GM18519 (cell line): ENCODE measurements around the gene IGSF3.

ENCODE experiments used
- ATAC-seq: cut with Tn5 transposase; IDR thresholded peaks from one replicate; pipeline ENCODE4 v1.9.1; 2021; ENCODE audit warnings: mild to moderate bottlenecking, moderate library complexity; ENCODE audit not compliant: unreplicated experiment, low FRiP score

The IGSF3 gene

DNA sequence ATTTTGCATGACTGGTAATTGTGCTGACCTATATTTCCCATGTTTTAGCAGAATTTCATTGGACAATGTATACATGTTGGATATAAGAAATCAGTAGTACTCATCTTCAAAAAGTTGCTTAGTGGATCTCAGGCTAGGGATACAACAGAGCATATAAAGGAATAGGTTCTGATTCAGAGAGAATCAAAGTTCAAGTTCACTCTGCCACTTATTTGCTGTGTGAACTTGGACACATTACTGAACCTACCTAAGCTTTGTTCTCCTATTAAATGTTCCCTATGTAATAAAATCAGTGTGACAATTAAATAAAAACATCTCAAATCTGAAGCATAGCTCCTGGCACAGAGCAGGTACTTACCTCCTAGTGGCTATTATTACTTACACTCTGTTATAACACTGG lies 106.0 kb downstream of the IGSF3 start:
- no peak for ATAC-seq

DNA sequence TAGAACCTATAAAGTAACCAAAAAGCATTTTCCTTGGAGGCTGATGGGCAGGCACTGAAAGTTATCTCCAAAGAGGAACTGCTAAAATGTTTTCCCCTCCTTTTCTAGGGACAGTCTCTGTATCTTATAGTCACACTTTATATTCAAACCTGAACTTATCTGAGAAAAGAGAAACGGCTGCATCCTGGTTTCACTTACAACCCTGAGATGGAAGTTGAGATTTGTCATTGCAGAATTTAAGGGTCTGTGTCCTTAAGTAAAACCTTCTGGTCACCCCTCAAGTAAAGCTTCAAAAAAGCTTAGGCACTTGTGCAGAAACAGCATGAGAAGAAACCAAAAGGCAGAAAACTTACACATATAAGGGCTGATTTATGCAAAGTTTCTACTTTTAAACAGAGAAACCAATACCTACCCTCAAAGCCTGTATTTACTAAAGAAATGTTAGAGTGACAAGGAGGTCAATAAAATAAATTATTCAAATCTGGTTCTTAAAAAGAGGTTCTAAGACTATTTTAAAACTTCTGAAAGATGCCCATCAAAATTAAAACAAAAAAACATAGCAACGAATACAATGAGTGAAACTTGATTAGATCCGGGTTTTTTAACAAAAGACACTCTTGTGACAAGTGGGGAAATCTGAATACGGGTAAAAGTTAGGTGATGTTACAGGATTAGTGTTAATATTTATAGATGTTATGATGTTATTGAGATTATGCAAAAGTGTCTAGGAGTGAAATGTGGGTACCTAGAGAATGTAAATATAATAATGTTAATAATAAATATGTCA lies 106.6 kb downstream of the IGSF3 start:
- ATAC-seq: peak; percentile 28

- ATAC-seq: peak; percentile 28
These were observed 108.2 kb downstream of the IGSF3 start for GRCh38 chr1:116559304-116559761.

GRCh38 chr1:116558571-116558970 lies 109.0 kb downstream of the IGSF3 start:
- ATAC-seq: no peak

DNA sequence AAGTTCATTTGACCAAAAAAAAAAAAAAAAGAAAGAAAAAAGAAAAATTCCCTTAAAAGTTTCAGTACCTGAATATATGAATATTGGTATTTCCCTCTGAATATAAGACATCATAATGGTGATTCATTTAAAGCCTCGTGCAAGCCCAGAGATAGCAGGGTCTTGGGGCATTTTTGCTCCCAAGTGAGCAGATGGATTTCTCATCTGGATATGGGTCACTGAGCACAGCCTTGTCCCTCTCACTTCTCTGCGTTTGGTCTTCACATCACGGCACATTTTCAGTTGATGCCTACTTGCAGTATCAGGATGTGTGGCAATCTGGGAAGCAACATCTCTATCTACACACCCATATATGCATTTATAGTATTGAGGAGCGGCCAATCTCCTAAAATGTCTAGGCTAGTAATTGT lies 109.4 kb downstream of the IGSF3 start:
- no peak for ATAC-seq

GRCh38 chr1:116557323-116557878 lies 110.1 kb downstream of the IGSF3 start:
- no peak for ATAC-seq

GRCh38 chr1:116556289-116557006 lies 111.1 kb downstream of the IGSF3 start:
- peak; percentile 57 for ATAC-seq

GRCh38 chr1:116554924-116555323 lies 112.6 kb downstream of the IGSF3 start:
- no peak for ATAC-seq

DNA sequence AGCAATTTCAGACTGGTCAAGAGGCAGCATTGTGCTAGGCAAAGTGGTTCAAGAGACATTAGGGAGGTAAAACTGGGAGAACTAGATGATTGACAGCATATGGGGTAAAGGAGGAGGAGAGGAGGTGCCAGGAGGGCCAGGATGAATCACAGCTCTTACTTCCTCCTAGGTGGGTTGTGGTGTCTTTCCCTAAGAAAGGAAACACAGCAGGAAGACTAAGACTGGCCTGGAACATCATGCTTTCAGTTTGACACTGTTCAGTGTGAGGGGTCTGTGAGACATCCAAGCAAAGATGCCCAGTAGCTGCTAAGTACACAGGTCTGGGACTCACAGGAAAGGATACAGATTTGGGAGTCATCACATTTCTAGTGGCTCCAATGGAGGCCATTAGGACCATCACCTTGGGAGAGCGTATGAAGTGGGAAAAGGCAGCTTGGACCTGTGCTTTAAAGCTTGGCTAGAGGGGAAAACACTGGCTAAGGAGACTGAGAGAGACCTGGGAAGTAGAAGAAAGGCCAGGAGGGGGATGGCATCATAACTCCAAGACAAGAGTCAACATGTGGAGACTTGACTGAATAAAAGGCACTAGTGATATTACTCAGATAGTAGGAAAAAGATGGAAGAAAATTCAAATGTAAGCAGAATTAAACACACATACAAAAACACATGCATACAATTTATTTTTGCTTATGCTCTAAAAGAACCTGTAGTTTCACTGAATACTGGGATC lies 114.0 kb downstream of the IGSF3 start:
- no peak for ATAC-seq

DNA sequence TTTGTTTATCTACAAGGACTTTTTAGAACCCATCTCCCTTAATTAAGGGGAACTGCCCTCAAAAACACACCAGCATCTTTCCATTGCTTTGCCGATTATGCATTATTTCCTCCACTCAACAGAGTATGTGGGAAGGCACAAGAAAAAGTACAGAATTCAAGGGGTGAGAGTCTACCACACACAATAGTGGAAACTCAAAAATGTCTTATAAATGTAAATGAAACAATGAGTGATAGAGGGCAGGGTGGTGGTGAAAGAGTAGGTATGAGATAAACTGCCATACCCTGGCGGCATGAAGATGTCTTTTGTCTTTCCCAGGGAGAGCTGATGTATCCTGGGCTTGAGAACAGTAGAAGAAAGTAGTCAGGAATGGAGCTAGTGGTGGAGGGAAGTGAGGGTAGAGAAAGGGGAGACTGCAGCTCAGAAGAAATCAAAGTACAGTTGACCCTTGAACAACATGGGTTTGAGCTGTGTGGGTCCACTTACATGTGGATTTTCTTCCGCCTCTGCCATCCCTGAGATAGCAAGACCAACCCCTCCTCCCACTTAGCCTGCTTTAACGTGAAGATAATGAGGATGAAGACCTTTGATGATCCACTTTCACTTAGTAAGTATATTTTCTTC lies 121.1 kb downstream of the IGSF3 start:
- no peak for ATAC-seq

DNA sequence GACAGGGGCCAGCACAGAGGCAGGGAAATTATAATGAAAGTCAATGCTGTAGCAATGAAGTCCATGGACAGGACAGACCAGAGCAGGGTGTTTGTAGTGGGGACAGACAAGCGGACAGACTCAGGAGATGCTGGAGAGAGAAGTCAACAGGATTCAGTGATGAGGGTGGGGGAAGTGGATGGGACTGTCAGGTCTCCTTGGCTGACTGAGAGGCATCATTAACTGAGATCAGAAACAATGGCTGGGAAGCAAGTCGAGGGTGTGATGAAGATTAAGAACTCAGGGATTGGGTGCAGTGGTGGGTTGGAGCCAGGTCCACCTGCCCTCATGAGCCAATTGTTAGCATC lies 122.2 kb downstream of the IGSF3 start:
- no peak for ATAC-seq

DNA sequence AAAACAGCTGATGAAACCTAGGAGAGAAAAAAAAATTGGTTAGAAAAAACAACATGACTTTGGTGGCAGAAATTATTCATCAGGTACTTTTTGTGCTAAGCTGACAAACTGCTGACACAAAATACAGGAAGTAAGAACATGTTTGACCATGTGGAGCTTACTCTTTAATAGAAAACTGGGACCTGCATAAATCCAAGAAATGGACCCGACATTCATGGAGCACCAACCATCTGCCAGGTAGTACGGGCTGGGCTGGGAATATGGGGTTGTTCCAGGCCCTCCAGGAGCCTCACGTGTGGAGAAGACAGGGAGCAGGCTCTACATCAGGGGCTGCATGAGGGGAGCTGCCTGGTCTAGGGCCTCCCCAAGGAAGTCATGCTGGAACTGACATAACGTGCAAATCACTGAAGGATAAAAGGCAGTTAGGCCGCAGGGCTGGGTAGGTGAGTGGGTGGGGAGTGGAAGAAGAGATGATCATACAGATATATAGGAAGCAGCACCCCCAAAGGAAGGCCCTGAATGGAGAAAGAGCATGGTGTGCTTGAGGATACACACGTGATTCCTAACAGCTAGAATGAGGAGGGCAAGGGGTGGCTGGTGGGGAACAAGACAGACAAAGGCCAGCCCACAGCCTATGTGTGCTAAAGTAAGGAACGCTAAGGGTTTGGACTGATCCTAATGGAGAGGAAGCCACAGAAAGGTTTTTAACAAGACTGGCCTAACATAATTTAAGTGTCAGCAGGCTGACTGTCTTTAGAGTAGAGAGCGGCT lies 122.8 kb downstream of the IGSF3 start:
- peak; percentile 36 for ATAC-seq

GRCh38 chr1:116540088-116540487 lies 127.4 kb downstream of the IGSF3 start:
- ATAC-seq: peak; percentile 40

DNA sequence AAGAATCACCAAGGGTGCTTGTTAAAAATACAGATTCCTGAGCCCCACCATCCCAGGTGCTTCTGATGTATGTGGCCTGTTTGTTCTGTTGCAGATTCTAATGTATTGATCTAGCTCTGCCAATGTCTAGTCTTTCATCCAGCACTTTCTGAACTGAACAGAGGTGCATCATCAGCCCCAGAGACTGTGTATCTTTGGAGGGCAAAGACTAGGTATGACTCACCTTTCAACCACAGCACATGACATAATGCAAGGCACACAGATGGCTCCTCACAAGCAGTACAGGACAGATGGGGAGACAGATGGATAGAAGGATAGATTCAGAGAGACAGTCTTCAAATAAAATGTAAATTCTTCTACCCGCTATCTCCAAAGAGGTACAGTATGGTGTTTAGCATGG lies 129.0 kb downstream of the IGSF3 start:
- peak; percentile 67 for ATAC-seq

GRCh38 chr1:116537898-116538297 lies 129.6 kb downstream of the IGSF3 start:
- ATAC-seq: no peak

DNA sequence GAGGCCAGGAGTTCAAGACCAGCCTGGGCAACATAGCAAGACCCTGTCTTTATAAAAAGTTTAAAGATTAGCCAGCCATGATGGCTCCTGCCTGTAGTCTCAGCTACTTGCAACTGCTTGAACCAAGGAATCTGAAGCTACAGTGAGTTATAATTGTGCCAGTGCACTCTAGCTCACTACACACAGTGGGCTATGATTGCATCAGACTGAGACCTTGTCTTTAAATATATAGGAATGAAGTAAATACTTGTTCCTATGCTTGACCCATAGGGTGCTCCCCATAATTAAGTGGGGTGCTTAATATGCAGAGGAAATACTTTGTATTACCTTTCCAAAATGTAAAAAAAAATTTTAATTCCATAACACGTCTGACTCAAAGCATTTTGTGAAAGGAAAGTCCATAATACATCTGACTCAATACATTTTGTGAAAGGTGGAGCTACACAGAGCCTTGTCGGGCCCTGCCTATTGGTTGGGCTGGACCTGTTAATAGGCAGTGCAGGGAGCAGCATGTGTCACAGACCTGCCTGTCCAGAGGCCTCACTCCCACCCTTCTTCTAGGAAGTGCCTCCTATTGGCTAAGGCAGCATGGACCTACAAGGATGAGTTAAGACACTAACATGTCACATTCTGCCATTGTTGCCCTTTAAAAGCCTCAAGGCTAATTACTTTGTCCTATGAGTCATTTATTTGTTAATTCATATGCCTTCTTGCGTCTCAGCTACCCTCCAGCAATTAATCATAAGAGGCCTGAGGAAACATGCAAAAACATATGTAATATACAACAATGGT lies 130.3 kb downstream of the IGSF3 start:
- no peak for ATAC-seq

DNA sequence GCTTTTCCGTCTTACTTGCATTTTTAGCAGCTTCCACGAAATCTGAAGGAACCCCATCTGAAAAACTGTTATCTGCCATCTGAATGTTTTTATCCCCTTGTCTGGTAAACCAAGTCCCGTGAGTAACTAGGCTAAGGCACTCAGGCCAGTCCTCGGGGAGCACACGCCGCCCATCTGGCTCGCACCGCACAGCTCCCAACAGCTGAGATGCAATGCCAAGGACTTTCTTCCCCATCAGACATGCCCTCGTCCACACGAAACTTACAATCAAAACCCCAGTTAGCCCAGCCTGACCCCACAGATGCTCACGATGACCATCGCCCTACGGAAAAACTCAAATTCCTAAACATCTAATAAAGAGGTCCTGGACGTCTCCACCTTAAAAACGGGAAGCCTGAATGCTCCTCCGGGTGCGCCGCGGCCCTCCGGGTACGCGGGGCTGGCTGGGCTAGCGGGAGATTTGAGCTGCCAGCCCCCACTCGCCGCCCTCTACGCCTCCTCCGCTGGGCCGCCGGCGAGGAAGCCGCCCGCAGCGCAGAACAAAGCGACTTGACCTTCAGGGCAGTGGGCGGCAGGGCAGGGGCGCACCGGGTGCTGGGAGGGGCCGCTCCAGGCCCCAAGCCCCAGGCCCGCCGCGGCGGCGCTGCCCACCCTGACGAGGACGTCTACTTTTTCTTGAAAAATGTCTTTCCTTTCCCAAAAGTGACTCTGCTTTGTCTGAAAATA lies 133.4 kb downstream of the IGSF3 start:
- ATAC-seq: no peak

DNA sequence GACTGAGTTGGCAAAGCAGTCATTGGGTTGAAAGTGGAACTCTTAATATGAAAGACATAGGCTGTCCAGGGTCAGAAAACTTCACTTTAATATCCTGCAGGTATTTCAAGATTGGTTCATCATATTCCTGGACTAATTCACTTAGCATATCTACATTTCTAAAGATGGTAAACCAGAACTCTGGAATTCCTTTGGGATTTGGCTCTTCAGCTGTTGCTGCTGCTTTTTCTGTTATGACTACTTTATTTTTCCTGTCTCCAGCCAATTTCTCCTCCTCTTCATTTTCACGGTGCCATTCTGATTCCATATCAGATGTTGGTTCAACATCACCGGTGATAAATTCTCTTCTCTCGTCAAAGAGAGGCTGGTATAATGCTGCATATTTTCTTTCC lies 134.1 kb downstream of the IGSF3 start:
- ATAC-seq: no peak
